Cerebellar cortex (tissue), 1 donor: ENCODE measurements around the gene RAB33B.
A peak's percentile ranks its signal among the peaks of the same experiment; 100 is the strongest.
"Not testable (repeated sequence)": the region's sequence is repeated elsewhere in the genome, so short reads cannot be mapped to it uniquely, and the experiment has no call there.

Experiments
- DNase-seq: peaks from one replicate; pipeline ENCODE4 v3.0.0-alpha.2; 2015; ENCODE audit warnings: low spot score

RAB33B gene

DNA sequence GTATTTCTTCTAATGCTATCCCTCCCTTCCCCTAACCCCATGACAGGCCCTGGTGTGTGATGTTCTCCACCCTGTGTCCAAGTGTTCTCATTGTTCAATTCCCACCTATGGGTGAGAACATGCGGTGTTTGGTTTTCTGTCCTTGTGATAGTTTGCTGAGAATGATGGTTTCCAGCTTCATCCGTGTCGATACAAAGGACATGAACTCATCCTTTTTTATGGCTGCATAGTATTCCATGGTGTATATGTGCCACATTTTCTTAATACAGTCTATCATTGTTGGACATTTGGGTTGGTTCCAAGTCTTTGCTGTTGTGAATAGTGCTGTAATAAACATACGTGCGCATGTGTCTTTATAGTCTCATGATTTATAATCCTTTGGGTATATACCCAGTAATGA, 10.6 kb downstream of the RAB33B start:
- not testable (repeated sequence) for DNase-seq

DNA sequence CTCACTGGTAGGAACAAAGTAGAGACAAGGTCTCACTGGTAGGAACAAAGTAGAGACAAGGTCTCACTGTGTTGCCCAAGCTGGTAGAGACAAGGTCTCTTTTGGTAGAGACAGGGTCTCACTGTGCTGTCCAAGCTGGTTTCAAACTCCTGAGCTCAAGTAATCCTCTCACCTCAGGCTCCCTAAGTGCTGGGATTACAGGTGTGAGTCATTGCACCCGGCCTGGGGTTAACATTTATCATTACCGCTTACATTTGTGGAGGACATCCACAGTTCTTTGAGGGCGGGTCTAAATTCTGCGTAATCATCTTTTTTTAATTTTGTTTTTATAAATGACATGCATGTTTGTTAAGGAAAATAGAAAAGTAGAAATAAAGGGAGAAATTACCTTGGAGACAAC, 12.0 kb downstream of the RAB33B start:
- no peak for DNase-seq

DNA sequence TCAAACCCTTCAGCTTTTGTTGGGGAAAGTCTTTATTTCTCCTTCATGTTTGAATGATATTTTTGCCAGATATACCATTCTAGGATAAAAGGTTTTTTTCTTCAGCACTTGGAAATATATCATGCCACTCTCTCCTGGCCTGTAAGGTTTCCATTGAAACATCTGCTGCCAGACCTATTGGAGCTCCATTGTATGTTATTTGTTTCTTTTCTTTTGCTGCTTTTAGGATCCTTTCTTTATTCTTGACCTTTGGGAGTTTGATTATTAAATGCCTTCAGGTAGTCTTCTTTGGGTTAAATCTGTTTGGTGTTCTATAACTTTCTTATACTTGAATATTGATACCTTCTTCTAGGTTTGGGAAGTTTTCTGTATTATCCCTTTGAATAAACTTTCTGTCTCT, 14.8 kb downstream of the RAB33B start:
- DNase-seq, result not testable (repeated sequence)

DNA sequence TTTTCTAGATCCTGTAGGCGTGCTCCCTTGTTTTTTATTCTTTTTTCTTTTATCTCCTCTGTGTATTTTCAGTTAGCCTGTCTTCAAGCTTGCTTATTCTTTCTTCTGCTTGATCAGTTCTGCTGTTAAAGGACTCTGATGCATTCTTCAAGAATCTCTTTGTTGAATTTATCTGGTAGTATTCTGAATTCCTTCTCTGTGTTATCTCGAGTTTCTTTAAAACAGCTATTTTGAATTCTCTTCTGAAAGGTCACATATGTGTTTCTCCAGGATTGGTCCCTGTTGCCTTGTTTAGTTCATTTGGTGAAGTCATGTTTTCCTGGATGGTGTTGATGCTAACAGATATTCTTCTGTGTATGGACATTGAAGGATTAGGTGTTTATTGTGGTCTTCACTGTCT, 15.3 kb downstream of the RAB33B start:
- DNase-seq, result no peak

DNA sequence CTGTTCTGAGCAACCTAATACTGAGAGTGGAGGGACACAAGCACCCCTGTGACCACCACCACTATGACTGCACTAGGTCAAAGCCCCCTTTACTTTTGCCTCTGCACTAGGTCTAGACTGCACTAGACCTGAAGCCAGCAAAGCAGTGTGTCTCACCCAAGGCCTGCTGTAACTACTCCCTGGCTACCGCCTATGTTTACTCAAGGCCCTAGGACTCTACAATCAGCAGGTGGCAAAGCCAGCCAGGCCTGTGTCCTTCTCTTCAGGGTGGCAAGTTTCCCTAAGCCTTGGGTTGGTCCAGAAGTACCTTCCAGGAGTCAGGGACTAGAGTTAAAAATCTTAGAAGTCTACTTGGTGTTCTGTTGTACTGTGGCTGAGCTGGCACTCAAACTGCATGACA, 15.9 kb downstream of the RAB33B start:
- DNase-seq, result no peak

DNA sequence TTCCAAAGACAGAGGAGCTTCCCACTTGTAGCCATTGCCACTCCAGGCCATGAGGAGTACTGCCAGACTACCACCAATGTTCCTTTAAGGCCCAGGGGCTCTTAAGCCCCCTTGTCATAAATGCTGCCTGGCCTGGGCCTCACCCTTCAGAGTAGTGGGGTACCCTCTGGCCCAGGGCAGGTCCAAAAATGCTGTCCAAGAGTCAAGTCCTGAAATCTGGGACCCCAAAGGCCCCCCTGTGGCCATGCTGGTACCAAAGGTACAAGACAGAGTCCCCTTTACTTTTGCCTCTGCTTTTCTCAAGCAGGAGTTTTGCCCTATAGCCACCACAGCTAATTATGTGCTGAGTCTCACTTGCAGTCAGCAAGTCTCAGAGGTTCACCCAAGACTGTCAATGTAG, 16.4 kb downstream of the RAB33B start:
- no peak for DNase-seq

DNA sequence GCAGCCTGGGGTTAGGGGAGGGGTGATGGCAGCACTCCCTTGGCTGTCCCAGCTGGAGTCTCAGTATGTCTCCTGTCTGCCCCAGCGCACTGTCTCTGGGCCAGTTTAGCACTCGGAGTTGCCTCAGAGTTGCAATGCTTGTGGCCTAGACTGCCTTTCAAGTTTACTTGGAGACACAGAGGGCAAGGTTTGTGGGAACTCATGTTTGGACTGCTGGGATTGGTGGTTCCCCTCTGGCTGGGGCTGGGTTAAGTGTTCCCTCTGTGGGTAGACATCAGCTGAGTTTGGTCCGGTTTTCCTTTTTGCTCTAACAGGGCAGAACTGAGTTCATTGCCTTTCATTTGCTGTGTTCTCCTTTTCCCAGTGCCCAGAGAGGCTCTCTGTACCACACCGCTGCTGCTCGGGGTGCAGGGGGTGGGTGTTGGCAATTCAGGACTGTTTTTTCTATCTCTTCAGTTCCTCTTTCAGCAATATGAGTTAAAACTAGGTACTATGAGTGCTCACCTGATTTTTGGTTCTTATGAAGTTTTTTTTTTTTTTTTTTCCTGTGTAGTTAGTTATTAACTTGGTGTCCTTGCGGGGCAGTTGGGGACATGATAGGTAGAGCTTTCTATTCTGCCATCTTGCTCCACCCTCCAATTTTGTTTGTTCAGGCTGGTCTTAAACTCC, 17.2 kb downstream of the RAB33B start:
- no peak for DNase-seq

DNA sequence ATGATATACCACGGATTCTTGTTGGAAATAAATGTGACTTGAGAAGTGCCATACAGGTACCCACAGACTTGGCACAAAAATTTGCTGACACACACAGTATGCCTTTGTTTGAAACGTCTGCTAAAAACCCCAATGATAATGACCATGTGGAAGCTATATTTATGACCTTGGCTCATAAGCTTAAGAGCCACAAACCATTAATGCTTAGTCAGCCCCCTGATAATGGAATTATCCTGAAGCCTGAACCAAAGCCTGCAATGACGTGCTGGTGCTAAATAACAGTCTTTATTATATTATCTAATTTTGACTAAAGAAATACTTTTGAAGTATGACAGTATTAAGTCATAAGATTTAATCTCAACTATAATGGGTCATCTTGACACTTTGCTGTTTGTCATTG, 18.9 kb downstream of the RAB33B start:
- no peak for DNase-seq

DNA sequence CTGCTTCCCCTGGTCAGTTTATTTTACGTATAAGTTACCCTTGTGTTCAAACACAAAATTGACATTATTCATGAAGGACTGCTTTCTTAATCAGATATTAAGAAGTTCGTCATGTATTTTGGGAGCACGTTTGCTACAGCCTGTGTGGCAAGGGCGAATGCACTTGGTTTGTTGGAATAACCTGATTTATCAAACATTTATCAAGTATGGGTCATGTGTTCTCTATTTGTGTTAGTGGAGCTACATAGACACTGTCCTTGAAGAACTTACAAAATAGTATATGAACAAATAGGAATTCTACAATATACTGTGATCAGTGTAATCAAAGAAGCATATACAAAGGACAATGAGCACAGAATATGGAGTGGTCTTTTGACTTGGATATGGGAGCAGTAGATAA, 22.4 kb downstream of the RAB33B start:
- DNase-seq, result no peak

DNA sequence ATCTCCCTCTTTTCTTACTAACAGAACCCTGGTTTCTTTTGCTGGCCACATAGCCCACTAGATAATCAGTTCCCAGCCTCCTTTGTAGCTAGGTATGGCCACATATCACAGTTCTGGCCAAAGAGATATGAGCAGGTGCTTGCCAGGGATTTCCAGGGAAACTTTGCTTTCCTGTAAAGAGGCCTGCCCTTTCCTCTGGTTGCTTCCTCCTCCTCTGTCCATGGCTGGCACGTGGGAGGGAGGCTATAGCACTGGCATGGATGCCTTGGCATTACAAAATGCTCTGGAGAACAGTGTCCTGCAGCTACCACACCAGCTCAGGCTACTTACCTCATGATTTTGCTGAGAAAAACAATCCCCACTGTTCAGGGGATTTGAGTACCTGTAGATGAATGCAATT, 27.5 kb downstream of the RAB33B start:
- DNase-seq, result no peak

DNA sequence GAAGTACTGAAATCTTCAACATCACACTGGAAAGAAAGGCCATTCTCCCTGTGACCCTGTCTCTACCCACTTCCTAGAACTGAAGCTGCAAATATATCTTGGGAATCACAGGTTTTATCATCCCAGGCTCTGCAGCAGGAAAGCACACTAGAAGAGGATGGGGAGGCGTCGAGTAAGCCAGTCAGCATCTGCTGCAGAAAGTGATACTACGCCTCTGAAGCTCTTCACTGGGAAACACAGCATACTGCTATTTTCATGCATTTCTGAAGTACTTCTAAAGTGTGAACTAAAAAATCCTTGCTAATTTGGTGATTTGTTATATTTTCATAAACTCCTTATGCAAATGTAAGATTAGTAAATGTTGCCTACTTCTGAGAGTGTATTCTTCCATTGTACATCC, 29.1 kb downstream of the RAB33B start:
- no peak for DNase-seq

DNA sequence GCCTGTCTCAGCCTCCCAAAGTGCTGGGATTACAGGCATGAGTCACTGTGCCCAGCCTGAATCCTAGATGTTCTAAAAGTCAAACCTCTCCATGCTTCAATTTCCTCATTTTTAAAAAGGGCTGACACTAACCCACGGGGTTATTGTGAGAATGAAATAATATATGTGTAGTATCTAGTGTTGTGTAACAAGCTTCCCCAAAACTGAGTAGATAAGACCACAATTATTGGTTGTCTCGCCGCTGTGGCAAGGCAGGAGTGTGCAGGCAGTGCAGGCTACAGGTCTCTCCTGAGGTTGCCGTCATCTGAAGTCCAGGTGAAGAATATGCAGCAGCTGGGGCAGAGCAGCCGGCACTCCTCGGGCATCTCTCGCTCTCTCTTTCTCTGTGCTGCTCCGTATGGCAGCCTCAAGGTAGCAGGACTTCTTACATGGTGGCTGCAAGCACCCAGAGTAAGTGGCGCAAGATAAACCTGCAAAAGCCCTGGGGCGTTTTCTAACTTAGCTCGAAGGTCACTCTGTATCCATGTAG, 30.9 kb downstream of the RAB33B start:
- DNase-seq, result no peak

DNA sequence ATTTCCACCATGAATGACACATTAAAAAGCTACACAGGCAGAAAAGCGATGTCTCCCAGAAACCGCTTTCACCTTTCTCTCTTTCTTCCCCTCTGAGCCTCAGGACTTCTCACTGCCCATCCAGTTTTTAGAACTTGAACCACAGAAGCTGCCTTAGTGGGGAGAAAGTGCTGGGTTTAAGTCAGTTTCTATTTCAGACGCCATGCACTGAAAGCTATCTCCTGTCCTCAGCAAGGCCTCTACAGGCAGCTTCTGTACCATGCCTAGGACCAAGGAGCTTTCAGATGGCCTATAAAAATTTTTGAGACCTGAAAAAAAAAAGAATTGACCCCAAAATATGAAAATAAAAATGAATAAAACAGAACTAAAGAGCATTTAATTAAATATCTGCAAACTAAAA, 34.5 kb downstream of the RAB33B start:
- DNase-seq, result no peak

DNA sequence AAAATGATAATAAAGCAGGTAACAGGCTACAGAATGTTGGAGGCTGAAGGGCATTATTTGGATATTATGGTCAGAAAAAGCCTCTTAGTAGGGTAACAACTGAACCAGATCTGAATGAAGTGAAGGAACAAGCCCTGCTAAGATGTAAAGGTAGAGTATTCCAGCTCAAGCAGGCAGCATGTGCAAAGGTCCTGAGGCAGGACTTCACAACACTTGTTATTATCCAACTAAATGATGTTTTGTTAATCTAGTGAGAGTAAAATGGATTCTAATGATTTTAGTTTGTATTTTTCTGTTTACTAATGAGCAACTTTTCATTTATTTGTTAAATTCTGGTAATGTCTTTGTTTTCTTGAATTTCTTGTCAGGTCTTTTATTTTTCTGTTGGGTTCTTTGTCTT, 35.7 kb downstream of the RAB33B start:
- no peak for DNase-seq

DNA sequence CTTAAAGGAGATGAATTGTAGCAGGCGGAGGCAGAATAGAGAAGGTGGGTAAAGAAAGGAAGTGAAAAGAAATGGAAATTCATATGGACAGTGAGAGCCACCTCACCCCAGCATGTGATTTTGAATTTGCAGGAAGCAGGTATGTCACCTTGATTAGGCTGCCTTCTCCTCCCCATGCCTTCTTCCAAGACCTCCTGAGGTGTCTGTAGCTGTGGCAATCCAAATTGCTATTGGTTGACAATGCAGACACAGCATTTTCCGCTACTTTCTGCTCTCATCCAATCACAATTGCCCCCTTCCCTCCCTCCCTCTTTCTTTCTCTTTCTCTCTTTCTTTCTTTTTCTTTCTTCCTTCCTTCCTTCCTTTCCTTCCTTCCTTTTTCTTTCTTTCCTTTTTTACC, 38.5 kb downstream of the RAB33B start:
- peak; percentile 83 for DNase-seq

DNA sequence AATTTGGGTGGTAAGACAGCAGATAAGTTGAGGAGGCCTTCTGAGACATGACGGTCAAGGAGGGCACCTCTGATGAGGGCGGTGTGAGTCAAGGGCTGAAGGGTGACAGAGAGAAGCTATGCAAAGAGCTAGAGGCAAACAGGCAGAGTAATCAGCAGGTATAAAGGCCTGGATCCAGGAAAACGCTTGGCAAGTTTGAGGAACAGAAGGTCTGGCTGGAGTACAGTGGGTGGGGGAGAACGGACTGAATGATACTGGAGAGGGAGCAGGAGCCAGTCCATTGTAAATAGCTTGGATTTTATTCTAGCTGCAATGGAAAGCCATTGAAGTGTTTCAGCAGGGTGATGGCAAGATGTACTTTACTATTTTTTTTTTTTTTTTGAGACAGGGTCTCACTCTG, 39.3 kb downstream of the RAB33B start:
- peak; percentile 98 for DNase-seq

DNA sequence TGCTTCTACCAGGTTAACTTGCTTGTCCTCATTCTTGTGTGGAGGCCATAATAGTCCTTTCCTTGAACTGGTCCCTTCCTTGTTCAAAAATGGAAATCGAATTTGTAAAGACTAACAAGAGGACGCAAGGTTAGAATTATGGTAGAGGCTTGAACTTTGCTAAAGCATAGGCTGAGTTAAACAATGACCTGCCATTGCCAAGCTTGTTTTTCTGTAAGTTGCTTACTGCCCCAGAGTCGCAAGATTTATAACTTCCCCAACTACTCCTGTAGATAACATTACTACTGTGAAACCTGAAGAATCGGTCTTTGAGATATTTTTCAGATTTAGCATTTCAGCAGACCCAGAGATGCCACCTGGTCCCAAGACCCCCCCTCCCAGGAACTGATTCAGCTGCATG, 45.3 kb downstream of the RAB33B start:
- no peak for DNase-seq

DNA sequence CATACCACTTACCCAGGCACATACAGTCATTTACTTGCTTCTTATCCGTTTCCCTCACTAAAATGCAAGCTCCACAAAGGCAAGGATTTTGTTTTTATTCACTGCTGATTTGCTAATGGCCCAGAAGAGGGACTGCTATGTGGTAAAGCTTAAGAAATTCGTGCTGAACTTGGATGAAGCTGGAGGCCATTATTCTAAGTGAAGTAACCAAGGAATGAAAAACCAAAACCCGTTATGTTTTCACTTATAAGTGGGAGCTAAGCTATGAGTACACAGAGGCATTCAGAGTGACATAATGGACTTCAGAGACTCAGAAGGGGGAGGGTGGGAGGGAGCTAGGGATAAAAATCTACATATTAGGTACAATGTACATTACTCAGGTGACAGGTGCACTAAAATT, 47.2 kb downstream of the RAB33B start:
- DNase-seq, result no peak

DNA sequence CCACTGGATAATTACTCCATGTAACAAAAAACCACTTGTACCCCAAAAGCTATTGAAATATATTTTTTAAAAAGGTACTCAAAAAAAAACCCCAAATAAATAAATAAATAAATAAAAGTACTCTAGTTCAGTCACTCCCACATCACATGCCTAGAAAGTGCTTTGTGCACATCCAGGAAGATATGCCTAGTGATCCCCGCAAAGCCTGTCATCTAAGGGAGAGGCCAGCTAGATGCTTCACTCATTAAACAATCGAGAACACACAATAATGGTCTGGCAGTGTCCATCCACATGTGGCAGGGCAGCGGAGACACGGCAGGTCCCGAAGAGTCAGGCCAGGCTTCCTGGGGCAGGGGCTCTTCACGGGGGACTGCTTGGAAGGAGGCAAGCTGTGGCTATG, 47.6 kb downstream of the RAB33B start:
- no peak for DNase-seq

DNA sequence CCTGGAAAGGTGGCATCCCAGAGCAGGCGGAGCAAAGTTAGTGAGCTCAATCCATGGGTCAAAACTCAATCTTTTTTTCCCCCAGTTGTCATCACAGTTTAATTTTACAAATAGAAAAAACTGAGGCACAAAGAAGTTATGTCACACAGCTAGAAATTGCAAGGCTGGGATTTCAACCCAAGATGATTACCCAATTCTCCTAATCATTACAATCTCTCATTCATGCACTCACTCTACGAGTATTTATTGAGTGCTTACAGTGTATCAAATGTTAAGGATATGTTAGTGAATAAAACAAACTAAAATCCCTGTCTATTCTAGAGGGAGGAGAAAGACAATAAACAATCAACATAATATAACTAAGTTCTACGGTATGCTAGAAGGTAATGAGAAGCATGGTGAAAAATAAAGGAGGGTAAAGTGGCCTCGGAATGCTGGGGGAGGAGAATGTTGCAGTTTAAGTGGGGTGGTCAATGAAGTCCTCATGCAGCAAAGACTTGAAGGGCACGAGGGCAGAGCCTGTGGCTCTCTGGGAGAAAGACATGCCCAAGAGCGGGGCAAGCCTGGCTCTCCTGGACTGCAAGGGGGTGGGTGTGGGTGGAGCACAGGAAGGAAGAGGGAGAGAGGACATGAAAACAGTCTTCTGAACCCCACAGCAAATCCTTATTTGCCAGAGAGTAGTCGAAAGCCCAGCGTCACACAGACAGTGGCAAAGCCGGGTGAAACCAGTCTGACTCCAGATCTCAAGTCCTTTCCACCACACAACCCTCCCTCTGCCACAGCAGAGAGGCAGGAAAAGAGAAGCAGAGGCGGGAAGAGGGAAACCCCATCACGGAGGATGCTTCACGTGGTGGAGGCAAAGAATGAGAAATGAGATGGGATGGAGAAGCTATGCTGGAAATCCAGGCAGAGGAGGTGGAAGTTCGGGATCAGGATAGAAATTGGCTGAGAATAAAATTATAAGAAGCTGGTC, 48.3 kb downstream of the RAB33B start:
- DNase-seq, result no peak

DNA sequence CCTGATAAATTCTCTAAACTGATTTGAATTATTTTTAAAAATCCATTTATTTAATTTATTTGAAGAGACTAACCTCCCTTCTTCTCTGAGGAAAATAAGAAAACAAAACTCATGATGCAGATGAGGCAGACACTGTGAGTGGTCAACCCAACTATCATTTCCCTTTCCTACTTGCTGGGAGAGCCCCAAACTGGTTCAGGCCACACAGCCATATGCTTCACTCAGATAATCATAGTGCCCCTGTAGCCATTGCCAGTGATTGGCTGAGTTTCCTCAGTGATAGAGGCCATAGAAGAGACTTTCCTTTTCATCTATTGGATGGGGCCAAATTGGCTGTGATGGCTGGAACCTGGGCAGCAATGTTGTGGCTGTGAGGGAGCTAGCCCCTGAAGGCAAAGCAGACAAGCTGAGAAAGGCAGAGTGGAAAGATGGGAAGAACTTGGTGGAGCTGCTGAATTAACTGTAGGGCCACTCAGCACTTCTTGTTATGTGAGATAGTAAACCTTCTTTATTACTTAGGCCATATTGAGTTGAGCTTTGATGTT, 49.8 kb downstream of the RAB33B start:
- DNase-seq, result no peak

DNA sequence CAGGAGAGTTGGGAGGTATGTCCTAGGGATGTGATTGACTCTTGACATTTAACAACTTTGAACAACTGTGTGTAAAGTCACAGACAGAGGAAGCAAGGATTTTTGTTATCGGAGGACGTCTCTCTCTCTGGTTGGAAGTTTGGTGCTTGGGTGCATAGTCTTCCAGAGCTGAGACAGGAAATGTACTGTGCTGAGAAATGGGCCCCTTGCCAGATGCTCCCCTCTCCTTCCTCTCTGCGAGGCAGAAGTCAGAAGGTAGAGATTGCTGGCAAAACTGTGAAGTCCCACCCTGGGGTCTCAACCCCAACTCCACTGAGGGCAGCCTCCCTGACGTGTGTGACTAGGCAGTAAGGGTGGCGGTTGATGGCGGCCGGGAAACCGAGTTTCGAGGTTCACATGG, 52.9 kb downstream of the RAB33B start:
- no peak for DNase-seq
